ENCODE data around the gene SLMAP.

GRCh38 chr3:57918123-57918837 lies 162.2 kb downstream of the SLMAP start:
- TF ChIP-seq, protein P1, sequence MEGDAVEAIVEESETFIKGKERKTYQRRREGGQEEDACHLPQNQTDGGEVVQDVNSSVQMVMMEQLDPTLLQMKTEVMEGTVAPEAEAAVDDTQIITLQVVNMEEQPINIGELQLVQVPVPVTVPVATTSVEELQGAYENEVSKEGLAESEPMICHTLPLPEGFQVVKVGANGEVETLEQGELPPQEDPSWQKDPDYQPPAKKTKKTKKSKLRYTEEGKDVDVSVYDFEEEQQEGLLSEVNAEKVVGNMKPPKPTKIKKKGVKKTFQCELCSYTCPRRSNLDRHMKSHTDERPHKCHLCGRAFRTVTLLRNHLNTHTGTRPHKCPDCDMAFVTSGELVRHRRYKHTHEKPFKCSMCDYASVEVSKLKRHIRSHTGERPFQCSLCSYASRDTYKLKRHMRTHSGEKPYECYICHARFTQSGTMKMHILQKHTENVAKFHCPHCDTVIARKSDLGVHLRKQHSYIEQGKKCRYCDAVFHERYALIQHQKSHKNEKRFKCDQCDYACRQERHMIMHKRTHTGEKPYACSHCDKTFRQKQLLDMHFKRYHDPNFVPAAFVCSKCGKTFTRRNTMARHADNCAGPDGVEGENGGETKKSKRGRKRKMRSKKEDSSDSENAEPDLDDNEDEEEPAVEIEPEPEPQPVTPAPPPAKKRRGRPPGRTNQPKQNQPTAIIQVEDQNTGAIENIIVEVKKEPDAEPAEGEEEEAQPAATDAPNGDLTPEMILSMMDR (conservative IDR thresholded peaks at IDR 0.05; ENCODE audit: low read length), result no peak
- no peak for TF ChIP-seq EZH2phosphoT487 (IDR thresholded peaks at IDR 0.05; ENCODE audit: borderline replicate concordance)
